Measurements from ENCODE around the gene RAB31.

RAB31 gene

DNA sequence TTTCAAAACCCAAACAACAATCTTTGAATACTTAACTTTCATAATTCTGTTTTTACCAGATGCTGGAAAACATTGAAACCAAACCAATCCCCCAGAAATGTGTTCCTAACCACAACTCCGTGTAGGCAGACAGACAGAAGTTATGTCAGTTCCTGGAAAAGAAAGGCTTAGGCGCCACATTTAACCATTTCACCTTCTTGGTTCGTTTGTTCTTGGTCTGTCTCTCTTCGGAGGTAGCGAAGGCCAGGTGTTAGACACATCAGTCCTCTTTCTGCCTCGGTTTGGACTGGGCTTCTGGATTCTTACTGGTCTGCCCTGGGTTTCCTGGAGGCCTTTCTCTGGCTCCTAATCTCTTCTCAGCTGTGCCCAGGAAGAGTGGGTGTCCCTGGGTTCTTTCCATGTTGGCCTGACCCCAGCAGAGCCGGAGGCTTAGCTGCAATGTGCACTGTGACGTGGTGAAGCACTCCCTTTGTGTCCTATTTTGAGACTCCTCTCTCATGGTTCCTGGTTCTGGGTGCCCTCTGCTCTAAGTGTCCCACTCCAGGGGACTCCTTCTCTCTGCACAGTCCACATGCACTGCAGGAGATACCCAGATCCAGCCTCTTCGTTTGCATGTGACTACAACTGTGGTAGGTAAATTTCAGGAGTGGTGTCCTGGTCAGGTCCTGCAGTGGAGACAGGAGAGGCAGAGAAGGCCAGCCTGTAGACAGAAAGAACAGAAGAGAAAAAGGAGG, 23.1 kb upstream of the RAB31 start:
- Mint-ChIP-seq H3K4me1 (peaks cover 13% of the 10 kb centered on the region), H3K4me3 (peak overlapping the region in 1 of 2 donors; percentile 37), H3K27ac (peak overlapping the region; percentile 15 to 28), H3K27me3 (peaks cover 36% of the 10 kb centered on the region), H3K9me3 (no peaks in the 10 kb centered on the region)
- ATAC-seq (peak; percentile 43), DNase-seq (no peak)

DNA sequence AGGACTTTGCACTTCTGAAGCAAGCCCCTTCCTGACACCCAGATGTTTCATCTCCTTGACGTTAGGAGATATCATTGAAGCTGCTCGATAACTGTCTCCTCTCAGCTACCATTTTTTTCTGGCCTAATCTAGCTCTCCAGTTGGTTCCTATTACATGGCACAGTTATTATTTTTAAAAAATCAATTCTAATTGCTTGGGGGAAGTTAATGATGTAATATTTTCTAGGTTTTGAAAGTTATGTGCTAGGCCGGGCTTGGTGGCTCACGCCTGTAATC, 22.5 kb upstream of the RAB31 start:
- H3K27me3 Mint-ChIP-seq = peaks cover 36% of the 10 kb centered on the region
- H3K4me3 Mint-ChIP-seq = no peak overlapping the region
- no peak overlapping the region for H3K27ac Mint-ChIP-seq
- ATAC-seq (no peak), DNase-seq (no peak)
- no peaks in the 10 kb centered on the region for H3K9me3 Mint-ChIP-seq
- peaks cover 13% of the 10 kb centered on the region for H3K4me1 Mint-ChIP-seq

DNA sequence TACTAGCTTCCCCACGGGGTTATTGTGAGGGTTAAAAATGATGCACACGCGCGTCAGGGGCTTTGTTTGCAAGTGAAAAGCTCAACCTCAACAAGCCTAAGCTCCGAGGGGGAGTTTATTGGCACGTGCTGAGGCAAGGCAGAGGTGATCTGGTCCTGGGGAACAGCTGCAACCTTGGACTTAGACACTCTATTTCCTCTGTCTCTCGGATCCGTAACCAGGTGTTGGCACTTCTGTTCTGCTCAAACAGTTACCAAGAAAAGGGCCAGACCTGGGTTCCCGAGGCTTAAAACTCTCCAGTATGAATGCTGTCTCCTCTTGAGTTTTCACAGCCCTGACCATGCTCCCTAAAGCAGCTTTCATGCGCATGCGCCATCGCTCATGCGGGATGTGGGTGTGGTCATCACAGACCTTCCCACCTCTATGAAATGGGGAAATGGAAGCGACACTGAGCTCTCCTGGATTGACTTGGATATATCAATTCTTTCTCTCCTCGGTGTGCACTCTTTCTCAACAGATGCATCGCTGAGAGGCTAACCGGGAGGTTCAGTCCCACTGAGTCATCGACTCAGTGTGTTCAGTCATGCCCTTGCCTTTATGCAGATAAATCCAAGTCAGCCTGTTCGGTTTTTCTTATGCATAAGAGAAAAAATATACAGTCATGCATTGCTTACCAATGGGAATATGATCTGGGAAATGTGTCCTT, 19.9 kb upstream of the RAB31 start:
- no peak overlapping the region for H3K27ac Mint-ChIP-seq
- ATAC-seq = no peak

DNA sequence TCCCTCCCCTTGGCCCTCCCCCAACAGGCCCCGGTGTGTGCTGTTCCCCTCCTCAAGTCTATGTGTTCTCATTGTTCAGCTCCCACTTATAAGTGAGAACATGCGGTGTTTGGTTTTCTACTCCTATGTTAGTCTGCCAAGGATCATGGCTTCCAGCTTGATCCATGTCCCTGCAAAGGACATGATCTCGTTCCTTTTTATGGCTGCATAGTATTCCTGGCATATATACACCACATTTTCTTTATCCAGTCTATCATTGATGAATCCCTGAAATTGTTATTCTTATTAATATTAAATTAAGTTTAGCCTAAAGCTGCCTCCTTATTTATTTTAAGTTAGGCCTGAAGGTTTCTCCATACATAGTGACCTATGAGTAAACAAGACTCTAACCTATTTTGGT, 18.8 kb upstream of the RAB31 start:
- no peak overlapping the region for H3K4me3 Mint-ChIP-seq
- peaks cover 26% of the 10 kb centered on the region for H3K27me3 Mint-ChIP-seq
- DNase-seq (no peak), ATAC-seq (no peak)
- H3K4me1 Mint-ChIP-seq = peaks cover 13% of the 10 kb centered on the region
- no peaks in the 10 kb centered on the region for H3K9me3 Mint-ChIP-seq
- H3K27ac Mint-ChIP-seq = no peak overlapping the region

More for the DNA sequence above, 19.9 kb upstream of the RAB31 start:
- H3K27me3 Mint-ChIP-seq = peaks cover 26% of the 10 kb centered on the region
- H3K4me3 Mint-ChIP-seq = no peak overlapping the region
- DNase-seq = no peak
- no peaks in the 10 kb centered on the region for H3K9me3 Mint-ChIP-seq
- H3K4me1 Mint-ChIP-seq = peaks cover 13% of the 10 kb centered on the region

DNA sequence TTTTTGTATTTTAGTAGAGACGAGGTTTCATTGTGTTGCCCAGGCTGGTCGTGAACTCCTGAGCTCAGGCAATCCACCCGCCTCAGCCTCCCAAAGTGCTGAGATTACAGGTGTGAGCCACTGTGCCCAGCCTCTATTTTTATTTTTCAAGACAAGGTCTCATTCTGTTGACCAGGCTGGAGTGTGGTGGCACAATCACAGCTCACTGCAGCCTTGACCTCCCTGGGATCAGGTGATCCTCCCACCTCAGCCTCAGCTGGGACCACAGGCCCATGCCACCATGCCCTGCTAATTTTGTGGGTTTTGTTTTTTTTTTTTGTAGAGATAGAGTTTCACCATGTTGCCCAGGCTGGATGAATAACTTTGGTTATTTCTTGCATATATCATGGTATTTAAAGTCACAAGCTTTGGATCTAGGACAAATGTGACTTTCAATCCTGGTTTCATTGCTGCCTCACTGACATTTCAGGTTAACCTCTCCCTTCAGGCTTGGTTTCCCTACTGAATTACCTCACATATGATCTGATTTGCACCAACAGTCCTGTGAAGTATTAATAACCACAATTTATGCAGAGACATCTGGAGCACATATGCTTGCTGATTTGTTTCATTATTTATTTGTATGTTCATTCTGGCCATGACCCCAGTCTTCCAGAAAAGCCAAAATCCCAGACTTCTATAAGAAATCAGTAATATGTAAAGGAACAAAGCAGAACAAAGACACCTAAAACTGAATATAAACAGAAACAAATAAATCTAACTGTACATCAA, 17.5 kb upstream of the RAB31 start:
- Mint-ChIP-seq H3K9me3 (no peaks in the 10 kb centered on the region), H3K27ac (no peak overlapping the region)

DNA sequence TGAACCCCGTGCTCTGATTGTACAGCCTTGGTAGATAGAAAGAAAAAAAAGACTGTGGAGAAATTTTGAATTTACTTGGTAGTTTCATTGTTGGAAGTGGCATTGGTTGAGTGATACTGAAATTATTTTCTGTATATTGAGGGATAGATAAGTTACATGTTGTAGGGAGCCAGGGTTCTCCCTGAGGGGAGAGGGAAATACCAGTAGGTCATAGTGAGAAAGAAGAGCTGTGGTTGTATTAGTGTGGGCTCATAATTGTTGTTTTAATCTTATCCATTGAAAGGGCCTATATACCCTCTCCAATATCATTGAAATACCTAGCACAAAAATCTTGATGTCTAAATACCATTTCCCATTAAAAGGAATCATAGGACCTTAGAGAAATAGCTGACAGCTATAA, 16.9 kb upstream of the RAB31 start:
- no peak for DNase-seq
- no peak overlapping the region for H3K27ac Mint-ChIP-seq
- no peak overlapping the region for H3K4me3 Mint-ChIP-seq
- H3K4me1 Mint-ChIP-seq = no peaks in the 10 kb centered on the region
- H3K9me3 Mint-ChIP-seq = no peaks in the 10 kb centered on the region
- no peak for ATAC-seq
- peaks cover 22% of the 10 kb centered on the region for H3K27me3 Mint-ChIP-seq

More for the DNA sequence above, 17.5 kb upstream of the RAB31 start:
- DNase-seq (no peak), ATAC-seq (no peak)
- H3K27me3 Mint-ChIP-seq = peaks cover 22% of the 10 kb centered on the region
- H3K4me3 Mint-ChIP-seq = no peak overlapping the region
- H3K4me1 Mint-ChIP-seq = peaks cover under 1% of the 10 kb centered on the region

DNA sequence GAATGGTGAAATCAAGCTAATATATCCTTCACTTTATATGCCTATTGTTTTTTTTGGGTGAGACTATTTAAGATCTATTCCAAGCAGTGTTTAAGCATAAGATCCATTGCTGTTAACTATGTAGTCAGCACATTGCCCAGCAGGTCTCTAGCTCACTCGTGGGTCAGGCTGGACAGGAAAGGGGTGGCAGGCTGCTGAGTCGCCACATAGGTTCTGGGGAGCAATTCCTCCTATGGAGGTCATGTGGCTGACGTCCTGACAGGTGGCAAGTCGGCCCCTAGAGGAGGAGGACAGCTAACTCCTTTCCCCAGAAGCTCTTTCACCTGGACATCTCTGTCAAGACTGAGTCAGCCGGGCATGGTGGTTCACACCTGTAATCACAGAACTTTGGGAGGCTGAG, 13.9 kb upstream of the RAB31 start:
- no peaks in the 10 kb centered on the region for H3K9me3 Mint-ChIP-seq
- no peak overlapping the region for H3K27ac Mint-ChIP-seq
- ATAC-seq = no peak
- H3K27me3 Mint-ChIP-seq = peaks cover 22% of the 10 kb centered on the region
- no peak for DNase-seq
- H3K4me1 Mint-ChIP-seq = no peaks in the 10 kb centered on the region
- H3K4me3 Mint-ChIP-seq = no peak overlapping the region

DNA sequence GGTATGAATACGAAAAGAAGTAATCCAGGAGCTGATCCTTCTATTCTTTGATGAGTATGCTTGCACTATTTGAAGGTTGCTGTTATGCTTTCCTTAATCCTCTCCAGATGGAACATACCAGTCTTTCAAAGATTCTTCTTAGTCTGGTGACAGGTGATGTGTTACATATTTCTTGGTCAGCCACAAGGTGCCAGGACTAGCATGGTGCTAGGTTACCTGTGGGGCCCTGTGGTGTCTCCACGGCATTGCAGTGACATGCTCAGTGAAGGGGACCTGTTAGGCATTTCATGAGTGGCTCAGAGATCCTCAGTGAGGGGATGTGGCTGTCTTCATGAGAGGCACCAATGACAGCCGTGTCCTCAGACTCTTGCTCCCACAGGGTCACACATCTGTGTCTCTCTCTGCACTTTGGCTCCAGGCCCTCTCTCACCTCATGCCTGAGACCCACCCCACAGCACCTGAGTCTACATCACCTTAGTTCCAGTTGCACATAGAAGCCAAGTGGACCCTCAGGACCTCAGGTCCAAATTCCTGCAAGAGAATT, 13.1 kb upstream of the RAB31 start:
- Mint-ChIP-seq H3K27me3 (peaks cover 22% of the 10 kb centered on the region), H3K27ac (no peak overlapping the region), H3K4me3 (no peak overlapping the region), H3K4me1 (no peaks in the 10 kb centered on the region), H3K9me3 (no peaks in the 10 kb centered on the region)
- DNase-seq (no peak), ATAC-seq (no peak)

DNA sequence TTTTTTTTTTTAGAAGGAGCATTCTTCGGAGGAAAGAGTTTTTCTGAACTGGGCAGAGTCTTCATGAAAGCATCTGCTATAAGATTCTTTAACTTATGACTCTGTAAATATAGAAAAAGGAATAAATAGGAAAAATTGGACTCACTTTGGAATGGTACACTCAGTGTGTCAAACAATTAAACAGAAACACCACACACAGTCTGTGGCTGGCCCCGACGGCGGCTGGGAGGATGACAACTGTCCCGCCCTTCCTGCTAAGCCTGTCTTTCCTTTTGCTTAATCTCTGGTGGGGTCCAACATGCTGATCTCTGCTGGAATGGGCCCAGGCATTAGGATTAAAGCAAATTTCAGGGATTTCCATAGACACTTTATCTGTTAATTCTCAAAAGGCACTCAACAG, 12.5 kb upstream of the RAB31 start:
- H3K9me3 Mint-ChIP-seq = no peaks in the 10 kb centered on the region
- no peak overlapping the region for H3K4me3 Mint-ChIP-seq
- no peak overlapping the region for H3K27ac Mint-ChIP-seq

DNA sequence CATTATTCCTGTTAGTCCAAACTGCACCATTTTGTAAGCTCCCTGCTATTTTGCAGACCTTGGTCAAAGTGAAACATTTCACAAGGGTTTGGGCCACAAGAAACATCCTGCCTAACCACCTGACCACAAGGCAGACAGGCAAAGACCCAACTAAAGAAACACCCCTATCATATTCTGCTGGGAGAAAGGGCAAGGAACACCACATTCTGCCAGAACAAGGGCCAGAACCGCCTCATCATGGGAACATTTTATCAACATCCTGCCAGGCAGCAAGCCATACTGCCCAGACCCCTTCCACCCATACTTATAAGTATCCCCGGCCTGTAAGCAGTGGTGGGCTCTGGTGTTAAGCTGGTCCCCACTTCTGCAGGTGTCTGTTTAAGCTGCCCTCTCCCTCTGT, 12.0 kb upstream of the RAB31 start:
- DNase-seq = no peak
- no peak for ATAC-seq
- Mint-ChIP-seq H3K27ac (no peak overlapping the region), H3K9me3 (no peaks in the 10 kb centered on the region), H3K4me3 (no peak overlapping the region), H3K27me3 (peaks cover 22% of the 10 kb centered on the region), H3K4me1 (no peaks in the 10 kb centered on the region)

More for the DNA sequence above, 12.5 kb upstream of the RAB31 start:
- no peaks in the 10 kb centered on the region for H3K4me1 Mint-ChIP-seq
- H3K27me3 Mint-ChIP-seq = peaks cover 22% of the 10 kb centered on the region
- ATAC-seq (no peak), DNase-seq (no peak)

DNA sequence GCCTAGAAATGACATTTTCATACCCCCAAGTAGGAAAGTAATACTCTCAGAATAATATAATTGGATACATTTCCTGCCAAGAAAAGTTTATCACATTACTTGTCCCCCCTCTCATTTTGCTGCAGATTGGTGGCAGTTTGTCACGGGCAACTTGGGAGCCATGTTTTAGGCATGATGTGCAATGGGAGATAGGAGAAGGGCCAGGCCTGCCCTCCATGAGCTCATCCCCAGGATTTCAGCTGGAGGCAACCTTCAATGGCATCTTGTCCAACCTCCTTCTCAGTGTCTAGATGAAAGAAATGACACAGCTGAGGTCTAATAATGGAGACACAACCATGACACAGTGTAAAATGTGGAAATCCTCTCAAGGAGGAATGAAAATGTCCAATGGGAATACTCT, 11.4 kb upstream of the RAB31 start:
- Mint-ChIP-seq H3K4me3 (no peak overlapping the region), H3K27ac (no peak overlapping the region), H3K9me3 (no peaks in the 10 kb centered on the region), H3K4me1 (no peaks in the 10 kb centered on the region), H3K27me3 (peaks cover 22% of the 10 kb centered on the region)
- no peak for DNase-seq
- no peak for ATAC-seq

DNA sequence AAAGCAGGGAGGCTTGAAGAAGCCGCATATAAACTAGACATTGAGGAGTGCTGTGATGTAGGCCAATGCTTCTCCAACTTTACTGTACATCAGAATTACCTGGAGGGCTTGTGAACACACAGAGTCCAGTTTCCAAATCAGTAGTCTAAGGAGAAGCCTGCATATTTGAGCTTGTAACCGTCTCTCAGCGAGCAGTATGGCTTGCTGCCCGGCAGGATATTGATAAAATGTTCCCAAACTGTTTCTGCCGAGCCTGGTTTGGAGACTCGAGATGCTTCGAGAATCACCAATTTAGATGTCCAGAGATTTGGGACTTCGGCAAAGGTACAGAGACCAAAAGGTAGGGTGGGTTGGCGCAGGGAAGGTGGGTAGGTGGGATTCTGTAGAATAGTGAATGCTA, 11.0 kb upstream of the RAB31 start:
- H3K9me3 Mint-ChIP-seq = no peaks in the 10 kb centered on the region
- DNase-seq = no peak
- ATAC-seq = no peak
- no peak overlapping the region for H3K27ac Mint-ChIP-seq
- H3K4me1 Mint-ChIP-seq = no peaks in the 10 kb centered on the region
- H3K27me3 Mint-ChIP-seq = peaks cover 23% of the 10 kb centered on the region
- H3K4me3 Mint-ChIP-seq = no peak overlapping the region

DNA sequence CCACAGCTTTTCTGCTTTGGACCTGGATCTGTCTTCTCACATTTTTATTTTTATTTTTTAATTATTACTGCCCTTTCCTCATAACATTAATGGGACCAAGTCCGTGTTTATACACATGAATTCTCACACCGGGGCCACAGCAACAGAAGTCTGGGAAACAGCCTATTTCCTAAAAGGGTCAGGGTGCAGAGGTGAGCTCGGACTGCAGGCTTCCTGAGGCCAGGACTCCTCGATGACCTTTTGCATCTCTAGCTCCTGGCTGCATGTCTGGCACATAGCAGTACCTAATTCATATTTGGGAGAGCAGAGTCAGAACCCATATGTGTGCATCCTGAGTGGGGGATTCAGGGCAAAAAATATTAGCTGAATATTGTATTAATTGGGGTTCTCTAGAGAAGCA, 9.6 kb upstream of the RAB31 start:
- H3K4me1 Mint-ChIP-seq = no peaks in the 10 kb centered on the region
- no peak for DNase-seq
- H3K9me3 Mint-ChIP-seq = no peaks in the 10 kb centered on the region
- peaks cover 26% of the 10 kb centered on the region for H3K27me3 Mint-ChIP-seq
- no peak overlapping the region for H3K4me3 Mint-ChIP-seq
- H3K27ac Mint-ChIP-seq = no peak overlapping the region
- no peak for ATAC-seq

DNA sequence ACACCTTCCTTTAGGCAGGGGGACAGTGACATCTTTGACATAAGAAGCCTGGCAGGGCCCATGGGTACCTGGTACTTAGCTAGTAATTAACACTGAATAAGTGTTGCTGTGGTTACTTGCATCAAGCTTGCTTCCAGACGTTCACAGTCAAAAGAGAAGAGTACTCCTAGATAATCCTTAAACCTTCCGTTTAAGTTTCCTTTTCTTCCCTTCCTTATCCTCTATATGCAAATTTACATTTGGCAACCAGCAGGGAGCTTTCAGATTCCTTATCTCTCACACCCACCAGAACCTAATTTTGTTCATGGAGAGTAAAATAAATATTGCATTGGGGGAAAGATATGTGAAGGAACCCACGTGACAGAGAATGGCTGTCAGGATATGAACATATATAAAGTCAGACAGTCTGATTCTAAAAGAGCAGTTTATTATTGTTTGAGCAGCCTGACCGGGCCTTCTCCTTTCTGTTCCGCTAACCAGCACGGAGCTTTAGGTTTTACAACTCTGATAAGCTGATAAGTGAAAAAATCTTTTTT, 7.8 kb upstream of the RAB31 start:
- no peak for ATAC-seq

DNA sequence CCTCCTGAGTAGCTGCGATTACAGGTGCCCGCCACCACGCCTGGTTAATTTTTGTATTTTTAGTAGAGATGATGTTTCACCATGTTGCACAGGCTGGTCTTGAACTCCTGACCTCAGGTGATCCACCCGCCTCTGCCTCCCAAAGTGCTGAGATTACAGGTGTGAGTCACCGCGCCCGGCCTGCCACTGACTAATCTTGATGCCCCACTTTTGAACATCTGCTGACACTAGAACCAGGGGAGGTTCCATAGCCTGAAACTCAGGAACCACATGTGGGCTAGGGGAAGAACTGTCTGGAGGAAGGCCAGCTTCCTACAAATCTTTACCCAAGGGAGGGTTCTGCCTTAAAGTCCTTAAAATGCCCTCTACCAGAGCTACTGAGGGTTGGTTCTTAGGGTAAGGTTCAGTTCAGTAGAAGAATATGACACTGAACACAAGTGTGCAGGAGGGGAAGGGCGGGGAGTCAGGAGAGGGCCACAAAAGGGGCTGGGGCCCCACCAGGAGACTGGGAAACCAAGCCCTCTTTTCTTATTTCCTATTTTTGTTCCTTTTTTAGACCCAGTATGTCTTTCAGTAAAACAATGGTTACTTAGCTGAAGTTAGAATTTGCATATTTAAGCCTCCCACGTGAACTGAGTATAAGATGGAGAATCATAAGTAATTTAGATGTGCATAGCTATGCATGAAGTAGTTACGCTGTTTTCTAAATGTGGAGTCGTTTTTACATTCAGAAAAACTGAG, 6.3 kb upstream of the RAB31 start:
- ATAC-seq = peak; percentile 44
- H3K27me3 Mint-ChIP-seq = peaks cover 43% of the 10 kb centered on the region
- no peak overlapping the region for H3K4me3 Mint-ChIP-seq
- H3K9me3 Mint-ChIP-seq = no peaks in the 10 kb centered on the region
- peaks cover 13% of the 10 kb centered on the region for H3K4me1 Mint-ChIP-seq
- H3K27ac Mint-ChIP-seq = no peak overlapping the region
- DNase-seq = peak in 1 of 2 donors; percentile 19

More for the DNA sequence above, 7.8 kb upstream of the RAB31 start:
- H3K4me3 Mint-ChIP-seq = no peak overlapping the region
- DNase-seq = no peak
- peaks cover 13% of the 10 kb centered on the region for H3K4me1 Mint-ChIP-seq
- no peaks in the 10 kb centered on the region for H3K9me3 Mint-ChIP-seq
- H3K27ac Mint-ChIP-seq = no peak overlapping the region
- peaks cover 30% of the 10 kb centered on the region for H3K27me3 Mint-ChIP-seq

Data from stimulated activated naive CD8-positive, alpha-beta T cell treated with anti-CD3 and anti-CD28 coated beads, Interleukin-15, amount 100 ng/mL, for 72 hours (primary cell).